NCI-H460 (cell line): Measurements from ENCODE around the gene CNTNAP2. TPM values are rescaled to one million over a fixed set of nuclear protein-coding genes. Genes with fewer than 3 reads are reported as not detected.

Experiments
- DNase-seq: peaks from one replicate; pipeline ENCODE4 v3.0.0-alpha.2; 2016; ENCODE audit warnings: low read depth; ENCODE audit errors: extremely low read depth
- total RNA-seq: library from RNA; depleted of rRNA; stranded (reverse); fragments of >200 nt; shearing (Covaris generic); gene quantifications from 2 replicates; pipeline ENCODE4 v1.2.3, GENCODE V29; 2014

The CNTNAP2 gene
- total RNA-seq, 1 experiment from 2014 or later = 0.15 TPM

GRCh38 chr7:146960773-146961391 is 844.3 kb downstream of the CNTNAP2 start:
- DNase-seq = no peak

- DNase-seq = peak; percentile 56
Measured at GRCh38 chr7:146961617-146962016, 845.0 kb downstream of the CNTNAP2 start.

GRCh38 chr7:146966274-146966673 is 849.7 kb downstream of the CNTNAP2 start:
- no peak for DNase-seq

GRCh38 chr7:146982482-146982881 is 865.9 kb downstream of the CNTNAP2 start:
- DNase-seq = no peak

- no peak for DNase-seq
Measured at GRCh38 chr7:146991596-146991995, 875.0 kb downstream of the CNTNAP2 start.

GRCh38 chr7:146993764-146994163 is 877.2 kb downstream of the CNTNAP2 start:
- DNase-seq = no peak

GRCh38 chr7:147008530-147008929 is 891.9 kb downstream of the CNTNAP2 start:
- DNase-seq = no peak

- no peak for DNase-seq
Measured at GRCh38 chr7:147012666-147013065, 896.1 kb downstream of the CNTNAP2 start.

GRCh38 chr7:147013825-147014224 is 897.2 kb downstream of the CNTNAP2 start:
- no peak for DNase-seq

GRCh38 chr7:147014286-147014955 is 897.8 kb downstream of the CNTNAP2 start:
- DNase-seq = no peak

- no peak for DNase-seq
Measured at GRCh38 chr7:147015999-147016398, 899.4 kb downstream of the CNTNAP2 start.

- no peak for DNase-seq
Measured at GRCh38 chr7:147022056-147022455, 905.5 kb downstream of the CNTNAP2 start.

- no peak for DNase-seq
Measured at GRCh38 chr7:147023440-147023839, 906.8 kb downstream of the CNTNAP2 start.

- DNase-seq = no peak
Measured at GRCh38 chr7:147029953-147030352, 913.4 kb downstream of the CNTNAP2 start.

- no peak for DNase-seq
Measured at GRCh38 chr7:147033641-147034040, 917.0 kb downstream of the CNTNAP2 start.

GRCh38 chr7:147041438-147041837 is 924.8 kb downstream of the CNTNAP2 start:
- DNase-seq = no peak

GRCh38 chr7:147044941-147045340 is 928.3 kb downstream of the CNTNAP2 start:
- DNase-seq = no peak

GRCh38 chr7:147047696-147048095 is 931.1 kb downstream of the CNTNAP2 start:
- DNase-seq = no peak

- no peak for DNase-seq
Measured at GRCh38 chr7:147048864-147049263, 932.3 kb downstream of the CNTNAP2 start.

GRCh38 chr7:147052818-147053217 is 936.2 kb downstream of the CNTNAP2 start:
- DNase-seq = no peak

- no peak for DNase-seq
Measured at GRCh38 chr7:147053746-147054145, 937.1 kb downstream of the CNTNAP2 start.

GRCh38 chr7:147060070-147060469 is 943.5 kb downstream of the CNTNAP2 start:
- no peak for DNase-seq

- no peak for DNase-seq
Measured at GRCh38 chr7:147062897-147063296, 946.3 kb downstream of the CNTNAP2 start.
